NCI-H1092 (cell line): Measurements from ENCODE around the gene CNDP2.

ENCODE experiments used
- DNase-seq: peaks from one replicate; lab custom pipeline; 2025; lab: John Stamatoyannopoulos, UW

Gene CNDP2

DNA sequence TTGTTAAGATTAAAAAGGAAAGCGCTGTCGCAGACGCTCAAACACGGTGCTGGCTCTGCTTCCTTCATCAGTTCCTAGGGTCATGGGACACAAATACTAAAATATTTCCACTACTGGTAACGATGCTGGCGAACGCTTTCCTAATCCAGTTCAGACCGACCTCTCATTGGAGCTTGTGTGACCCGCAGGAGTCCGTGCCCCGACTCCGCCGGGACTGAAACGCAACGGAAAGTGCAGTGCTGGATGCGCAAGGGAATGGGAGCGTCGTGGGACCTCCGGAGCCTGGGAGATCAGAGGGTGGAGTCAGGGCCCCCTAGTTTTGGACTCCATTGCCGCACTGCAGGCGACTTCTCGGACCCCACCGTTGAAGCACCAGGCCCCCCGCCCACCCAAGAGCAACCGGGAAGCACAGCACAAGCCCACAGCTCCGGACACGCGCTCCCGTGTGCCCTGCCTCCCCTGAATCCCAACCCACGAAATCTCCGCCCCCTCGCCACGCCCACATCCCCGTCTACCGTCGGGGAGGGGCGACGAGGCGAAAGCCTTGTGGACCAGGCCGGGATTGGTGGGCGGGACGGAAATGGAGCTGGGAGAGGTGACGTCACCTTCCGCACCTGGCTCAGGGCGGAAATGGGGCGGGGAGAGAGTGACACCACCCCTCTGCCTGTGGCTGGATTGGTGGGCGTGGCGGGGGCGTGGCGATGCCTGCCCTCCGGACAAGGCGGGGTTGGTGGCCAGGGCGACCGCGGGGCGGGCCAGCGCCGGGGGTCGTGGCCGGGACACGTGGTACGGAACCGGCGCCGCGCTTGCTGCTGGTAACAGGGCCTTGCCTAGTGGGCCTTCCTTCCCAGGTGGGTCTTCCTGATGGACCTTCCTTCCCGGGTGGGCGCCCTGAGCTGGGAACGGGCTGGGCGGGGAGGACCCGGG, at the start of gene CNDP2:
TSS of gene CNDP2 (plus strand) at position 783 of the 927 bp plus-strand sequence. CDS start 3,611 bp downstream, outside the sequence.
- DNase-seq, result peak; percentile 100

DNA sequence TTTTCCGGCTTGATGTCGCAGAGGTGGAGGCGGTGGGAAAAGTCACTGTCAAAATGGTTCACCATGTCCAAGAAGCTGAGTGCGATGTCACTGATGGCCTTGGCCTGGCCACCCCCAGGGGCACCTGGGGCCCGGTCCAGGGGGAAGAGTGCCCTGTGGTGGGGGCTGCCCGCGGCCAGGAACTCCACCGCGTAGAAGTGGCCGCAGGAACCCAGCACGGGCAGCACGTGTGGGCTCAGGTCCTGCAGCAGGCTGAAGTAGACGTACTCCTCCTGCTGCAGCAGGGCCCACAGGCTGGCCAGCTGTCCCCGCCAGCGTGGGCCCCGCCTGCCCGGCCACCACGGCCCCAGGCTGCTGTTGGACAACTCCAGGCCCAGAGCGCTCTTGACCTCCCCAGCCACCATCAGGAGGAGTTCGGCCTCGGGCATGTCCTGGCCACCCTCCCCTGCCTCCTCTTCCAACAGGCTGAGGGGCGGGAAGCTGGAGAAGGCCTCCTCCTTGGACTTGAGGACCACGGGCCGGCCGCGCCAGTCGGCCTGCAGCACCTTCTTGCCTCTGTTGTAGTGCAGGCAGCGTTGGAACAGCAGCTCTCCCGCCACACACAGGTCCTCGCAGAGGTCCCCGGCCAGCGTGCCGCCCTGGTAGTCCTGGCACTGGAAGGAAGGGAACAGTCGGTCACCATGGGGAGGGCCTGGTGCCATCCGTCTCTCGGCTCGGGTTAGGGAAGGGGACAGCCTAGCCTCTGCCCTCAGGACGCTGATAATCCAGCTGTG, 49.3 kb upstream of the CNDP2 start:
- no peak for DNase-seq

GRCh38 chr18:74447404-74448152, 48.6 kb upstream of the CNDP2 start:
- DNase-seq, result no peak

- DNase-seq, result no peak
Measured at GRCh38 chr18:74450626-74451025, 45.5 kb upstream of the CNDP2 start.

DNA sequence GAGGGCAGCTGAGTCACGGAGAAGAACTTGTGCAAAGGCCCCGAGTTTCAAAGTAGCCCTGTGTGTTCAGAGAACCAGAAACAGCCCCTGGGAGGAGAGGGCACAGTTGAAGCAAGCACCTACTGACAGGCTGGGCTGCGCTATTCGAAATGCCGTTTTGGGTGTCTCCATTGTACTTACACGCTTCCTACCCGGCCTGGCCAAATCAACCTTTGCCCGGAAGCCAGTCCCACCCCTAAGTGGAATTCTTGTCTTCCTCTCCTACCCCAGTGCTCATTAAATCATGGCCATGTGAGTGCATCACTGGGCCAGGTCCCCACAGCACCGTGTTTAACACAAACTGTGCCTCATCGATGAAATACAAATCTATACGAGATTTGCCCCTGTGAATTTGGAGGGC, 45.0 kb upstream of the CNDP2 start:
- no peak for DNase-seq

DNA sequence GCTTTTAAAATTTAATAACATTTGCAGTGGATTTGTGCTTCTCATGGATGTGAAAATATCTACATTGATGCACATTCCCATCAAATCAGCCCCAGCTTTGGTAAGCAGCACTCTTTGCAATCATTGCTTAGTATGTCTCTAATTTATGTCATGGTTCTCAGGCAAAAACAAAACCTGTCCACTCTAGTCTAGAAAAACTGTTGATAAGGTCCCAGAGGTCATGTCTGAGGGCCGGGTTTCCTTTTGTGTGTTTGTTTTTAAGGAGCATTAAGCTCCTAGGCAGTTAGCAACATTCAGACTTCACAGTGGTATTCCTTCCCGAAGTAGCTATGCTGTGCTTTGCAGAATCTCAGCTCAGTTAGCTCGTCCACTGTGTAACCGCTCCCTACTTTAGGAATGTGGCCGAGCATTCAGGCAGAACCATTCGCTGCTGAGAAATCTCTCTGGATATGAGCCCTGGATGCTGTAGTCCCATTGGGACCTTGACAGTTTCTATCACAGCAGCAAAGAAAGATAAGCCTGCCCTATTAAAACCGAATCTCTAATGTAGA, 43.1 kb upstream of the CNDP2 start:
- no peak for DNase-seq

DNA sequence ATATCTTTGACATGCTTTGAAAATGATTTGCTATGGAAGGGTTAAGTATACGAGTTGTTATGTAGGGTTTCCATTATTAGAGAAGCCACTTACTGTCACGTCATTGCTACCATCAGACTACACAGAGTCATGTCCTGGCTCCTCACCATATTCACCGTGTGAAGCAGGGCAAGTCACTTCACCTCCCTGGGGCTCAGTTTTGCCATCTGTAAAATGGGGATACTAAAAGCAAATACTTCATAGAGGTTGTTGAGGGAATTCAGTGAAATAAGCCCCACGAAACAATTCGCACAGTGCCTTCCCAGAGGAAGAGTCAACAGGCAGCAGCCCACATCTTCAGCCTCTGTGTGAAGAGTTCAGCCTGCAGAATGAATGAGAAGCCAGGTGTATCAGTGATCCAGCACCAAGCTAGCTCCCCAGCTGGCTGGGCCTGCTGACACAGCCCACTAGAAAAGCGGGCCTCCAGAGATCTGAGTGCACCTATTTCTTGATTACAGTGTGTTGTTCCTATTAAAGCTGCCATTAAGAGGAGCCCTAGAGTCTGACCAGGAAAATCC, 42.4 kb upstream of the CNDP2 start:
- no peak for DNase-seq

DNA sequence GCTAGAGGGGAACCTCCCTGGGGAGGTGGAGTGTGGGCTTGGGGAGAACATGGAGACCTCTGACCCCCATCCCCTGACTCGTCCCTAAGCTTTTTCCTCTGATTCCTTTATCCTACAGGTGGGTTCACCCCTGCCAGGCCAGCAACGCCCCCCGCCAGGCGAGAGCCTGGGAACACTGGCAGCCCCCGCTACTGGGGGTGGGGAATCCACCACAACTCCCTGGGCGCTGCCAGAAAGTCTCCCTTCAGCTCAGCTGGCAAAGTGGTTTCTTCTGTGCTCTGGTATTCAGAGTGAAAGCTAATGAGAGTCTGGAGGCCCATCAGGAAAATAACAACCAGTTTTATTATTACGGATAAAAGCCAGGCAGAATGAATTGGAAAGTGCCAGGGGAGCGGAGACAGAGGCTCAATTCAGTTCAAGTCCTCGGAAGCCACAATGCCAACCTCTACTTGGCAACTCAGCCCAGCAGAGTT, 41.8 kb upstream of the CNDP2 start:
- DNase-seq, result no peak

- DNase-seq, result no peak
Measured at GRCh38 chr18:74455386-74455785, 40.8 kb upstream of the CNDP2 start.

DNA sequence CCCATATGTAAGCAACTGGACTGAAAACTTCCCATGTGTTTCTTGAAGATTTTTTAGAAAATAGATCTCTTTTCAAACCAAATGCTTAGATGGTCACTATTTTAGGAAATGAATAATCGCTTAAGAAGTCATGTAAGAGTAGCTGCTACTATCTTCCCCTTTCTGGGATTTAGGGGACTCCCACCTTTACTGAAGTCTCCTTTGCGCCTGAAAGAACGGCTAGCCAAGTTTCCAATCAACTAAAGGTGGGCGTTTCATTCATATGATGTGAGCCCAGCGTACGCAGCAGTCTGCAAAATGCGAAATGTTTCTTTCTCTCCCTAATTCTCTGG, 40.2 kb upstream of the CNDP2 start:
- no peak for DNase-seq

DNA sequence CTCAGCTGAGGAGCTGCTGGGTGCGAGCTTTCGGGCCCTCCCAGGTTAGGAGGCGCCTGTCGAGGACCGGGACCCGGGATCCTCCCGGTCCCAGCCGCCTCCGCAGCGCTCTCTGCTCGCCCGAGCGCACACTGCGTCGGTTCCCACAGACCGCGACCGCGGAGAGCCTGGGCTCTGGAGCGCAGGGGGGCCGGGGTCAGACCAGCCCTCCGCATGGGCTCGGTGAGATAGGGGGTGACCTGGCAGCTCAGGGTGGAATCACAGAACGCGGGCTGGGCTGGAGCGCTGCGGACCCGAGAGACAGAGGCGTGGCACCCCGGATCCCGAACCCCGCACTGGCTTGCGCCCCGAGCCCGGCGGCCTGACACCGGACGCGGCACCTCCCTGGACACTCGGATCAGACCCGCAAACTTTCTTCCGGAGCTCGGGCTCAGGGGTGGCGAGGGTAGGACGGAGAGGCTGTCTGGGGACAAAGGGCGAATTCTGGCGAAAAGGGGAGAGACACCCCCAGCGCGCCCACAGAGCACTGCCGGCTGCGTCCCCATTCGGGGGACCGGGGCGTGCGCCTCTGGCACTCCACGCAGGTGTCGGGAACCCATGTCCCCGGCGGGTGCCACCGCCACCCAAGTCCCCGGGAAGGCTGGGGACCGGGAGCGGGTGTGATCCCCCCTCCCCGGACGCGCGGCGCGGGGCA, 39.7 kb upstream of the CNDP2 start:
- no peak for DNase-seq

DNA sequence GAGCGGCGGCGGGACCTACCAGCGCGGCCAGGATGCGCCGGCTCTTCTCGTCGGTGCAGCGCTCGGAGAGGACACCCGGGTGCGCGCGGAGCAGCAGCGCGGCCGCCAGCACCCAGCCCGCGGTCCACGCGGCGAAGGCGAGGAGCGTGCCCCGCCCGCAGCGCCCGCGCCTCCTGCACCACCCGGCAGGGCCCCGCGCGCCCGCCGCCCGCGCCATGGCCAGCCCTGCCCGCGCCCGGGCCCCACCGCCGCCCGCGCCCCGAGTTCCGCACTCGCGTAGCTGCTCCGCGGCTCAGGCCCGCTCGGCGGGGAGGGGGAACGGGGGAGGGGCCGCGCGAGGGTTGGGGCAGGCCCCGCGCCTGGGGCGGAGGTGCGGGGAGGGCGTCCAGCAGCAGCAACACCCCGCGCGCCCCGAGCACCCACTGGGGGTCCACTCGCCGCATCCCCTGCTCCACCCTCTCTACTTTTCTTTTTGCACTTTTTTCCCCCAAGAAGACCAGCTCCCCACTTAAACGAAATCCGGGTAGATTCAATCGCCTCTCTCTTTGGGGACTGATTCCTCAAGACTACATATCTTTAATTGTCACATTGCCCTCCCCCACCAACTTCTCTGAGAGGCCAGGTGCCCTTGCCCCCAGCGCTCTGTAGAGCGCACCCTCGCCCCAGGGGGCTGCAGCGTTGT, 39.0 kb upstream of the CNDP2 start, which contains the start of gene DIPK1C:
TSS of gene DIPK1C (minus strand) at position 266 of the 682 bp plus-strand sequence. CDS start at position 217, 49 bp downstream.
- no peak for DNase-seq

- DNase-seq, result no peak
Measured at GRCh38 chr18:74457725-74458421, 38.3 kb upstream of the CNDP2 start.

GRCh38 chr18:74459889-74460288, 36.3 kb upstream of the CNDP2 start:
- DNase-seq, result no peak

DNA sequence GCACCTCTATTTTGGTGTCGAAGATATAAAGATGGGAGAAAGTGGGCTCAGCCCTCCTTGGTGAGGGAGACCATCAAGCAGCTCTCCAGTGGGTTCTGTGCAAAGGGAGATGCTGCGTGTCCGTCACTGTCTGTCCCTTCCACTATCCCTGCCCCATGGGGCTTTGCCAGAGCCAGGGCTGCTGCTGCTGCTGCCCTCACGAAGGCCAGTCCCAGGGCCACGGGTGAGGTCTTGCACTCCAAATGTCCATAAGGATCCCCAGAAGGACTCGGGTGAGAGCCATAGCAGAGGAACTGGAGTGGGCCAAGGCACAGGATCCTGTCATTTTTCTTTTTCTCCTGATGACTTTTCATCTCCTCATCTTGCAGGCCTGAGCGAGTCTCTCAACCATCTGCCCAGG, 35.3 kb upstream of the CNDP2 start:
- no peak for DNase-seq

DNA sequence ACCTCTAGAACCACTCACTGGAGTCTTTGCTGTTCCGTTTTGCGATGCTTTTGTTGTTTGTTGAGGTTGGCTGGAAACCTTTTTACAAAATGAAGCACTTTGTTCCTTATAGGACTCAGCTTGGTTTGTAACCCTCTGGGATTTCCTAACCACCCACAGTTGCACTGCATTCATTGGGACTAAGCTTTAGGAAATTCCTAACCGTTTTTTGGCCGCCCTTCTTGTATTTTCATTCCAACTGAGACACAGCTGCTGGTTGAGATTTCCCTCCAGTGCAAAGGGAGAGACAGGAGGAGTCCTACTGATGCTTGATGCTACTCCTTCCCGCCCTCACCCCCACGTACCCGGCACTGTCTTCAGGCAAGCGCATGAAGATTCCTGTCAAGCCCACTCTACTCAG, 32.9 kb upstream of the CNDP2 start:
- no peak for DNase-seq

GRCh38 chr18:74463983-74464382, 32.2 kb upstream of the CNDP2 start:
- DNase-seq, result no peak

DNA sequence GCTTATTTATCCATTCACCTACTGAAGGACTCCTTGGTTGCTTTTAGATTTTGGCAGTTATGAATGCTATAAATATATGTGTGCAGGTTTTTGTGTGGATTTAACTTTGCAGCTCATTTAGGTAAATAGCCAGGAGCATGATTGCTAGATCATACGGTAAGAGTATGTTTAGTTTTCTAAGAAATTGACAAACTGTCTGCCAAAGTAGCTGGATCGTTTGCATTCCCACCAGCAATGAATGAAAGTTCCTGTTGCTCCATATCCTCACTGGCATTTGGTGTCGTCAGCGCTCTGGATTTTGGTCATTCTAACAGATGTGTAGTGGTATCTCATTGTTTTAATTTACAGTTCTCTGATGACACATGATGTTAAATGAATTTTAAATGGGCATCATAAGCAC, 30.4 kb upstream of the CNDP2 start:
- no peak for DNase-seq

GRCh38 chr18:74468547-74469061, 27.6 kb upstream of the CNDP2 start:
- no peak for DNase-seq

DNA sequence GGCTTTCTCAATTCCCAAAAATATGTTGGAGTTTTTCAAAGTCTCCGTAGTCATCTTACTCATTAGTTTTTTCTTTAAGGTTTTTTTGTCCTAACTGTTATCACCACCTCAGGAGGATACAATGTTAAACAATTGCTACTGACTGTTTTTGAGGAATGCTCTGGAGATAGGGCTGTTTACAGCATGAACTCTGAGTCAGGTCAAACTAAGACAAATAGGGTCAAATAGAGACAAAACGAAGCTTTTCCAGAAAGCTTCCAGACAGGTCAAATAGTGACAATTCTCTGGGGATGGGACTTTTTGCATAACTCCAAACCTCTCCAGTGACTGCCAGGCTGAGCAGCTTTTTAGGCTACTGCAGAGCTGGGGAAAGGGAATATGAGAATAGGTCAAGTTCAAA, 23.9 kb upstream of the CNDP2 start:
- no peak for DNase-seq
